CD8-positive, alpha-beta memory T cell (primary cell): ENCODE data around the gene COLQ. TPM values are rescaled to one million over a fixed set of nuclear protein-coding genes. Genes with fewer than 3 reads are reported as not detected.

Source experiments
- CTCF ChIA-PET: fragments of 350-600 bp; sonication (Branson Sonifier 250); formaldehyde crosslinking; loops from one replicate; lab custom pipeline; 2021; ENCODE audit warnings: antibody characterized with exemption; lab: Charles Lee
- POLR2A ChIA-PET: fragments of 350-600 bp; sonication (Branson Sonifier 250); formaldehyde crosslinking; loops from one replicate; lab custom pipeline; 2021; ENCODE audit warnings: antibody characterized with exemption; lab: Charles Lee
- DNase-seq, 5 donors: peaks; one replicate each; pipeline versions ENCODE4 v3.0.0 to v3.0.0-alpha.2; 2020 to 2022; ENCODE audit warnings: mixed read lengths in 1 of 5
- H3K27ac ChIP-seq: one replicate; pipeline ENCODE4 v1.7.0; 2013; ENCODE audit warnings: low read depth, mild to moderate bottlenecking, low read length, moderate library complexity
- H3K27me3 ChIP-seq: 2 replicates; pipeline ENCODE4 v1.7.0; 2013; ENCODE audit warnings: low read length, mild to moderate bottlenecking; ENCODE audit not compliant: insufficient read depth, poor library complexity, severe bottlenecking
- H3K36me3 ChIP-seq: 2 replicates; pipeline ENCODE4 v1.7.0; 2013; ENCODE audit warnings: mild to moderate bottlenecking, low read length, moderate library complexity; ENCODE audit not compliant: insufficient read depth
- H3K4me1 ChIP-seq: 2 replicates; pipeline ENCODE4 v1.7.0; 2013; ENCODE audit warnings: mild to moderate bottlenecking, low read length, moderate library complexity; ENCODE audit not compliant: insufficient read depth
- H3K4me3 ChIP-seq: 2 replicates; pipeline ENCODE4 v1.7.0; 2013; ENCODE audit warnings: mild to moderate bottlenecking, low read length
- H3K9me3 ChIP-seq: 2 replicates; pipeline ENCODE4 v1.7.0; 2013; ENCODE audit warnings: mild to moderate bottlenecking, low read length
- H3K27ac Mint-ChIP-seq, 8 donors: one replicate each; pipeline ENCODE4 v1.8.0; 2020 to 2021; ENCODE audit warnings: mixed read lengths in 8 of 8, mild to moderate bottlenecking in 6 of 8, inconsistent platforms in 3 of 8, moderate library complexity in 3 of 8
- H3K27me3 Mint-ChIP-seq, 2 donors: one replicate each; pipeline ENCODE4 v1.8.0; 2020 to 2021; ENCODE audit warnings: mixed read lengths in 2 of 2, mild to moderate bottlenecking in 1 of 2, moderate library complexity in 1 of 2
- H3K36me3 Mint-ChIP-seq, 3 donors: one replicate each; pipeline ENCODE4 v1.8.0; 2020 to 2021; ENCODE audit warnings: mixed read lengths in 3 of 3, inconsistent platforms in 1 of 3, mild to moderate bottlenecking in 1 of 3
- H3K4me1 Mint-ChIP-seq, 3 donors: one replicate each; pipeline ENCODE4 v1.8.0; 2020 to 2021; ENCODE audit warnings: mixed read lengths in 3 of 3, inconsistent platforms in 1 of 3, mild to moderate bottlenecking in 1 of 3
- H3K4me3 Mint-ChIP-seq, 7 donors: one replicate each; pipeline ENCODE4 v1.8.0; 2020 to 2021; ENCODE audit warnings: mixed read lengths in 7 of 7, mild to moderate bottlenecking in 6 of 7, moderate library complexity in 4 of 7, inconsistent platforms in 2 of 7
- H3K9me3 Mint-ChIP-seq, 5 donors: one replicate each; pipeline ENCODE4 v1.8.0; 2020 to 2022; ENCODE audit warnings: mixed read lengths in 5 of 5, mild to moderate bottlenecking in 3 of 5, moderate library complexity in 2 of 5, inconsistent platforms in 1 of 5
- polyA plus RNA-seq: library from polyadenylated mRNA; unstranded; fragments of 300-500 nt; fragmentation: Illumina TruSeq; gene quantifications from one replicate; pipeline ENCODE4 v1.2.3, GENCODE V29; 2021
- total RNA-seq, 2 experiments: library from RNA; stranded (reverse); gene quantifications; one replicate each; pipeline ENCODE4 v1.2.3, GENCODE V29; 2021

The COLQ gene
- total RNA-seq: 1 to 10 TPM; 1.1 to 1.6 TPM
- polyA plus RNA-seq: 17.3 TPM

DNA sequence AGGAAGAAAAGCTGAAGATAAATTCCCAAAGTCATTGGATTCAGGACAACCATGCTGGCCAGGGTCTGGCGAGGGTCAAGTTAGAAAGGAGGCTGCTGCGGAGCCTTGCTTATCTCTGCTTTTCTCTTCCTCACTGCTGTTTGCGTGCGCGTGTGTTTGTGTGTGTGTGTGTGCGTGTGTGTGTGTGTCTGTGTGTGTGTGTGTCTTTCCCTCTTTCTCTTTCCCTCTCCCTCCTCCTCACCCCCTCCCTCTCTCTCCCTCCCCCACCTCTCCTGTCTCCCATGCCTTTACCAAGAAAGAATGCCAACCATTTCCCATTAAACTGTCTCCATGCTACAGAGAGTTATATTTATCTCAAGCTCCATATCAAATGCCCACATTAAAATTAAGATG is at the start of gene COLQ:
TSS of gene COLQ (minus strand) at position 134 of the 393 bp plus-strand sequence. CDS start at position 53, 81 bp downstream.
- Histone ChIP-seq H3K27me3 (no peaks in the 10 kb centered on the region), H3K4me1 (peaks cover 11% of the 10 kb centered on the region), H3K36me3 (no peaks in the 10 kb centered on the region), H3K9me3 (no peaks in the 10 kb centered on the region), H3K4me3 (peak within 1 kb of the TSS; percentile 13), H3K27ac (no peak within 1 kb of the TSS)
- ChIA-PET CTCF (no interaction called here), POLR2A (no interaction called here)
- H3K36me3 Mint-ChIP-seq: peaks cover 0 to under 1% (median 0%) of the 10 kb centered on the region in 3 donors
- H3K27me3 Mint-ChIP-seq: peaks cover 0 to 3% of the 10 kb centered on the region in 2 donors
- no peak for DNase-seq
- H3K27ac Mint-ChIP-seq: peak within 1 kb of the TSS; percentile 31 to 98 (median 90)
- H3K9me3 Mint-ChIP-seq: no peaks in the 10 kb centered on the region
- H3K4me3 Mint-ChIP-seq: peak within 1 kb of the TSS; percentile 62 to 92 (median 87)
- peaks cover 31 to 35% (median 33%) of the 10 kb centered on the region in 3 donors for H3K4me1 Mint-ChIP-seq

DNA sequence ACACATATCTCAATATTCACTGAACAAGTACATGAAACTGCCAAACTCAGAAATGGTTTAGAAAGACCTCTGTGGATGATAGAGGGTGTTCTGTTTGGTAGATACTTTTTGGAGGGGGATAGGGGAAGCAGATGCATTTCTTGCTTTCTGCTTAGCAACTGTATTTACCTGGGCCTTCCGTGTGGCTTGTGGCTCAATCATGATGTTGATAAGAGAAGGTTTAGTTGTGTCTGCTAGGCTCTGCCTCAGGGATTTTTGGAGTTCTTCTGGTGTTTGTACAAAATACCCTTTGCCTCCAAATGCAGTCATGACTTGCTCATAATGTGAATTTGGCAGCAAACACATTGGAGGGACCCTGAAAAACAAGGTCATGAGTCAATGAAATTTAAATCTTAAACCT is 41.7 kb upstream of the COLQ start:
- H3K9me3 Mint-ChIP-seq: no peaks in the 10 kb centered on the region
- H3K4me3 ChIP-seq: no peak overlapping the region
- no peaks in the 10 kb centered on the region for H3K27me3 ChIP-seq
- no peaks in the 10 kb centered on the region for H3K9me3 ChIP-seq
- peaks cover 43% of the 10 kb centered on the region for H3K36me3 ChIP-seq
- ChIA-PET CTCF (no interaction called here), POLR2A (no interaction called here)
- peaks cover 13 to 82% (median 24%) of the 10 kb centered on the region in 3 donors for H3K36me3 Mint-ChIP-seq
- H3K4me3 Mint-ChIP-seq: no peak overlapping the region
- DNase-seq: no peak
- H3K27me3 Mint-ChIP-seq: no peaks in the 10 kb centered on the region
- peaks cover 6 to 10% (median 7%) of the 10 kb centered on the region in 3 donors for H3K4me1 Mint-ChIP-seq
- H3K27ac ChIP-seq: no peak overlapping the region
- peak overlapping the region in 1 of 8 donors; percentile 20 for H3K27ac Mint-ChIP-seq
- no peaks in the 10 kb centered on the region for H3K4me1 ChIP-seq

DNA sequence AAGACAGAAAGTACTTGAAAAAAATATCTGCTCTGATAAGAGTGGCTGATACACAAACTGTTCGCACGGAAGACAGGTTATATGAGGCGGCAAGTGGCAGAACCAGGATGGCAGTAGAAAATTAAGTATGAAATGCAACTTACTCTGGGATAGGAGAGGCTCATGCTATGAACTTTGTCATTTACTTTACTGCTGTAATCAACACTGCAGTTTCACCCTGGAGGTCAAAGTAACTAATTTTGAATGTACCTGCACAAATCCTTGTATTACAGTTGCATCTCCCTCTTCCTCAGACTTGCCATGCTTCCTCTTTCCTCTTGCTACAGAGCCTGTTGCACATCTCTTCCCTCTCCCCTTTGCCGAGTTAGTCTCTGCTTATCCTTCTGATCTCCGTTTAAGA is 41.1 kb upstream of the COLQ start:
- Histone ChIP-seq H3K4me3 (no peak overlapping the region), H3K27me3 (no peaks in the 10 kb centered on the region), H3K36me3 (peaks cover 36% of the 10 kb centered on the region), H3K4me1 (peaks cover 3% of the 10 kb centered on the region), H3K9me3 (no peaks in the 10 kb centered on the region), H3K27ac (no peak overlapping the region)
- peak overlapping the region in 4 of 8 donors; percentile 0 to 45 (median 26) for H3K27ac Mint-ChIP-seq
- CTCF ChIA-PET: no interaction called here
- POLR2A ChIA-PET: no interaction called here
- no peaks in the 10 kb centered on the region for H3K9me3 Mint-ChIP-seq
- no peak for DNase-seq
- H3K27me3 Mint-ChIP-seq: no peaks in the 10 kb centered on the region
- H3K4me1 Mint-ChIP-seq: peaks cover 6 to 10% (median 10%) of the 10 kb centered on the region in 3 donors
- H3K4me3 Mint-ChIP-seq: no peak overlapping the region
- peaks cover 10 to 76% (median 18%) of the 10 kb centered on the region in 3 donors for H3K36me3 Mint-ChIP-seq

DNA sequence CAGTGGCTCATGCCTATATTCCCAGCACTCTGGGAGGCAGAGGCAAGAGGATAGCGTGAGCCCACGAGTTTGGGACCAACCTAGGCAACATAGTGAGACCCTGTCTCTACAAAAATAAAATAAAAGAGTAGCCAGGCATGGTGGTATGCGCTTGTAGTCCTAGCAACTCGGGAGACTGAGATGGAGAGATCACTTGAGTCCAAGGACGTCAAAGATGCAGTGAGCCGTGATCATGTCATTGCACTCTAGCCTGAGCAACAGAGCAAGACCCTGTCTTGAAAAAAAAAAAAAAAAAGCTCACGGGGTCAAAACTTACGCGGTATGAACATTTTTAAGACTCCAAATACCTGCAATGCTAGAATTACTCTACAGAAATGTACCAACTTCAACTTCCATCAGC is 37.1 kb upstream of the COLQ start:
- DNase-seq: no peak
- Histone ChIP-seq H3K36me3 (peaks cover 11% of the 10 kb centered on the region), H3K4me3 (no peak overlapping the region), H3K27me3 (no peaks in the 10 kb centered on the region), H3K4me1 (peaks cover 17% of the 10 kb centered on the region), H3K27ac (no peak overlapping the region), H3K9me3 (no peaks in the 10 kb centered on the region)
- ChIA-PET CTCF (interaction anchor here (1.0 to 1.4 kb wide), 2 partner anchors 125 to 356 kb away, joined by 3 to 6 read pairs; no protein-coding TSS in a partner anchor), POLR2A (interaction anchor here (0.6 kb wide), 3 partner anchors 224 to 411 kb away, joined by 3 read pairs; partner anchors contain the start of gene CAPN7)
- Mint-ChIP-seq H3K4me3 (no peak overlapping the region), H3K9me3 (no peaks in the 10 kb centered on the region), H3K36me3 (peaks cover 7 to 44% (median 11%) of the 10 kb centered on the region in 3 donors), H3K4me1 (peaks cover 21 to 31% (median 22%) of the 10 kb centered on the region in 3 donors), H3K27ac (no peak overlapping the region), H3K27me3 (no peaks in the 10 kb centered on the region)

DNA sequence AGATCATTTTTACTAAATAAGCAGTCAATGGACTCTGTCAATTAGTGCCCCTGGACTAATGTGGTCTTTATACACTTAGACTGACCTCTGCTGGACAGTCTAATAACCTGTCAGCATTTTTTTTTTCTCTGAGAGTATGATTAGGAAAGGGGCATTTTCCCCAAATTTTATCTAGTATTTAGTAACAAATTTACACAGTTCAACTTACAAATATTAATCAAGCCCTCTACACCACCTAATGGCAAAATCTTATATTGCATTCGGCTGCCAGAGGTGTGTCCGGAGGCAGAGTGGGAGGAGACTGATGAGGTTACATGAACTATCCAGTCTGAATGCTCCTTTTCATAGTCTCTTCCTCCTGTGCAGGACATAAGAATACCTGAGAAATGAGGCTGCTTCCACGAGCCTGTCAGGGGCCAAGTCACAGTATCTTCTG is 36.0 kb upstream of the COLQ start:
- peak overlapping the region in 7 of 8 donors; percentile 3 to 86 (median 61) for H3K27ac Mint-ChIP-seq
- no peaks in the 10 kb centered on the region for H3K9me3 Mint-ChIP-seq
- no peaks in the 10 kb centered on the region for H3K27me3 ChIP-seq

DNA sequence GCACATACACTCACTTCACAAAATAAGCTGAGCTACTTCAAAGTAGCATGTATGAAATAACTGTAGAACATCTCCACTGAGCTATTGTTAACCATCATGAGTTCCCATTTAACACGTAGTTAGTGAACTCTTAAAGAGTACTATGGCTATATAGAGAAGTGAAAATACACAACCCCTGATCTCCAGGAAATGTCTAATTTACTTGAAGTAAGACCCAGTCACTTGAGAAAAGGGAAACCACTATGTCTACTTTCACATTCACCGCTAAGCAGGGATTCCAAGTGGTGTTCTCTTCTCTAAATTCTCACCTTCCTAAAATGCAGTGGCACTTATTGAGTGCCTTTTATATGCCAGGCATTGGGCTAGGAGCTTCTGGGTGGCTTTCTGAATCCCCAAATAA is 35.0 kb upstream of the COLQ start:
- H3K27me3 Mint-ChIP-seq: no peaks in the 10 kb centered on the region
- H3K9me3 ChIP-seq: no peaks in the 10 kb centered on the region
- peak overlapping the region in 7 of 8 donors; percentile 14 to 84 (median 51) for H3K27ac Mint-ChIP-seq
- no peaks in the 10 kb centered on the region for H3K27me3 ChIP-seq
- H3K9me3 Mint-ChIP-seq: no peaks in the 10 kb centered on the region
- peaks cover 21 to 41% (median 22%) of the 10 kb centered on the region in 3 donors for H3K4me1 Mint-ChIP-seq
- CTCF ChIA-PET: interaction anchor here (0.9 to 2.3 kb wide), 10 partner anchors 9 to 492 kb away, joined by 3 to 7 read pairs (median 3); no protein-coding TSS in a partner anchor
- H3K36me3 ChIP-seq: no peaks in the 10 kb centered on the region
- H3K27ac ChIP-seq: no peak overlapping the region
- peak in 1 of 5 donors; percentile 3 for DNase-seq
- peaks cover 17% of the 10 kb centered on the region for H3K4me1 ChIP-seq
- peaks cover 0 to 29% (median 9%) of the 10 kb centered on the region in 3 donors for H3K36me3 Mint-ChIP-seq
- peak overlapping the region in 4 of 7 donors; percentile 12 to 58 (median 30) for H3K4me3 Mint-ChIP-seq
- no peak overlapping the region for H3K4me3 ChIP-seq
- POLR2A ChIA-PET: no interaction called here

More for the DNA sequence above, 36.0 kb upstream of the COLQ start:
- POLR2A ChIA-PET: interaction anchor here (0.6 kb wide), 1 partner anchor 1292 kb away, joined by 8 read pairs; no protein-coding TSS in a partner anchor
- H3K4me1 ChIP-seq: peaks cover 17% of the 10 kb centered on the region
- DNase-seq: peak; percentile 27 to 76 (median 45)
- H3K4me3 ChIP-seq: no peak overlapping the region
- peaks cover under 1% of the 10 kb centered on the region for H3K36me3 ChIP-seq
- H3K27ac ChIP-seq: no peak overlapping the region
- no peaks in the 10 kb centered on the region for H3K9me3 ChIP-seq
- peak overlapping the region in 2 of 7 donors; percentile 29 to 32 for H3K4me3 Mint-ChIP-seq
- CTCF ChIA-PET: interaction anchor here (0.6 to 2.3 kb wide), 9 partner anchors 10 to 355 kb away, joined by 3 to 7 read pairs (median 3); no protein-coding TSS in a partner anchor
- H3K27me3 Mint-ChIP-seq: no peaks in the 10 kb centered on the region
- peaks cover 21 to 41% (median 22%) of the 10 kb centered on the region in 3 donors for H3K4me1 Mint-ChIP-seq
- peaks cover 3 to 39% (median 9%) of the 10 kb centered on the region in 3 donors for H3K36me3 Mint-ChIP-seq

DNA sequence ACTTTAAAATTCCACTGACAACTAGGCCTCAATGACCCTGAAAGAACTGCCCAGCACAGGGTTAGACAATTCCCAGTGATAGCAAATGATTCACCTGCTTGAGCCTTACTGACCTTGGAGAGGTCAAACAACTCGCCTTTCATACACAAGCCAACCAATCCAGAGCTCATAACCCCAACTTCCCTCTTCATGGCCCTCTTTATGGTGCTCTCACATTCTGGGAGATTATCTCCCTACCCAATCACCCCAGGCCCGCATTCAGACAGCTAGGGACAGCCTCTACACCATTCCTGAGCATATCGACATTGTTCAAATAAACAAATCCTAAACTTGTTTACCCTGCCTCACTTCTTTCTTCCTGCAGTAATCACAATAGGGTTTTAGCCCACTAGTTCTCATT is 32.2 kb upstream of the COLQ start:
- POLR2A ChIA-PET: no interaction called here
- DNase-seq: no peak
- H3K27me3 Mint-ChIP-seq: no peaks in the 10 kb centered on the region
- Histone ChIP-seq H3K36me3 (no peaks in the 10 kb centered on the region), H3K27ac (no peak overlapping the region), H3K4me1 (peaks cover 17% of the 10 kb centered on the region), H3K27me3 (no peaks in the 10 kb centered on the region), H3K4me3 (no peak overlapping the region), H3K9me3 (no peaks in the 10 kb centered on the region)
- peaks cover 21 to 45% (median 22%) of the 10 kb centered on the region in 3 donors for H3K4me1 Mint-ChIP-seq
- H3K27ac Mint-ChIP-seq: peak overlapping the region in 3 of 8 donors; percentile 38 to 55 (median 51)
- CTCF ChIA-PET: interaction anchor here (0.5 kb wide), 1 partner anchor 714 kb away, joined by 4 read pairs; no protein-coding TSS in a partner anchor
- no peaks in the 10 kb centered on the region for H3K9me3 Mint-ChIP-seq
- H3K36me3 Mint-ChIP-seq: peaks cover 8 to 11% (median 11%) of the 10 kb centered on the region in 3 donors
- no peak overlapping the region for H3K4me3 Mint-ChIP-seq

DNA sequence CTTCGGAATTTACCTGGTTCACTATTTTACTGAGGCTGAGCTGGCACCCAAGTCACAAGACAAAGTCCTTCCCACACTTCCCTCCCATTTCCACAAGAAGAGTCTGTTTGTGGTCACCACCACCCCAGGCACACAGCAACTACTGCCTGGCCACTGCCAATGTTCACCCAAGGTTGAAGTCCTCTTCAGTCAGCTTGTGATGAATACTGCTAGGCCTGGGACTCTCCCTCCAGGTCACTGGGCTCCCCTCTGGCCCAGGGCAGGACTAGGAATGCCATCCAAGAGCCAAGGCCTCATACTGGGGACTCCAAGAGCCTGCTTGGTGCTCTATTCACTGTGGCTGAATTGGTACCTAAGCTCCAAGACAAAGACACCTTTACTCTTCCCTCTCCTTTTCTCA is 30.4 kb upstream of the COLQ start:
- DNase-seq: no peak
- POLR2A ChIA-PET: no interaction called here
- H3K27me3 ChIP-seq: no peaks in the 10 kb centered on the region
- no peak overlapping the region for H3K27ac ChIP-seq
- peaks cover 7% of the 10 kb centered on the region for H3K4me1 ChIP-seq
- no peaks in the 10 kb centered on the region for H3K9me3 ChIP-seq
- H3K4me3 ChIP-seq: no peak overlapping the region
- peaks cover 8 to 33% (median 15%) of the 10 kb centered on the region in 3 donors for H3K4me1 Mint-ChIP-seq
- CTCF ChIA-PET: no interaction called here
- H3K36me3 ChIP-seq: no peaks in the 10 kb centered on the region
- peaks cover 8 to 24% (median 9%) of the 10 kb centered on the region in 3 donors for H3K36me3 Mint-ChIP-seq
- H3K27me3 Mint-ChIP-seq: no peaks in the 10 kb centered on the region
- H3K9me3 Mint-ChIP-seq: peaks cover 1 to 9% (median 2%) of the 10 kb centered on the region in 5 donors
- peak overlapping the region in 3 of 8 donors; percentile 11 to 75 (median 33) for H3K27ac Mint-ChIP-seq
- no peak overlapping the region for H3K4me3 Mint-ChIP-seq
